ENCODE data around the gene GYS1. TPM values are rescaled to one million over a fixed set of nuclear protein-coding genes. Genes with fewer than 3 reads are reported as not detected.
"Not testable (repeated sequence)": the region's sequence is repeated elsewhere in the genome, so short reads cannot be mapped to it uniquely, and the experiment has no call there.

Gene GYS1
- total RNA-seq, 1 donor from 2014 or later, result 42.4 TPM

GRCh38 chr19:48938256-48938655, 54.9 kb downstream of the GYS1 start:
- no peak for DNase-seq

- DNase-seq, result no peak
Observed at GRCh38 chr19:48935864-48936263, 57.2 kb downstream of the GYS1 start.

- no peak for DNase-seq
Observed at GRCh38 chr19:48934837-48935236, 58.3 kb downstream of the GYS1 start.

GRCh38 chr19:48933382-48933932, 59.7 kb downstream of the GYS1 start, which contains the start of gene DHDH:
DHDH (plus strand) TSS chr19:48933699; CDS start chr19:48933722, 23 bp downstream.
- DNase-seq, result no peak

GRCh38 chr19:48928164-48929025, 64.7 kb downstream of the GYS1 start:
- no peak for DNase-seq

- DNase-seq, result not testable (repeated sequence)
Observed at GRCh38 chr19:48927692-48928091, 65.4 kb downstream of the GYS1 start.

- peak; percentile 27 for DNase-seq
Observed at GRCh38 chr19:48926909-48927308, 66.2 kb downstream of the GYS1 start.

- not testable (repeated sequence) for DNase-seq
Observed at GRCh38 chr19:48925890-48926289, 67.2 kb downstream of the GYS1 start.

- no peak for DNase-seq
Observed at GRCh38 chr19:48925240-48925843, 67.8 kb downstream of the GYS1 start.

- DNase-seq, result no peak
Observed at GRCh38 chr19:48922548-48923490, 70.3 kb downstream of the GYS1 start.

GRCh38 chr19:48921721-48922500, 71.2 kb downstream of the GYS1 start:
- DNase-seq, result no peak

- DNase-seq, result no peak
Observed at GRCh38 chr19:48920949-48921348, 72.2 kb downstream of the GYS1 start.

- not testable (repeated sequence) for DNase-seq
Observed at GRCh38 chr19:48919271-48919670, 73.8 kb downstream of the GYS1 start.

GRCh38 chr19:48918801-48919247, 74.3 kb downstream of the GYS1 start:
- DNase-seq, result no peak

Small RNA genes lying within 50 kb of the gene (small RNA-seq; reads per million reads assigned to genes)
- gene AC026803.1 (ENCODE audit: low replicate concordance) (not detected), gene MIR6798 (ENCODE audit: low replicate concordance) (not detected)

Other genes with a start within 250 kb of the GYS1 start
- gene IZUMO1, start 246.4 kb downstream of the GYS1 start, total RNA-seq, result 0.10 TPM
- 2.9 TPM for gene FUT1, start 240.7 kb downstream of the GYS1 start, total RNA-seq
- gene FGF21, start 237.8 kb downstream of the GYS1 start, total RNA-seq, result not detected
- gene BCAT2, start 182.3 kb downstream of the GYS1 start, total RNA-seq, result 19.0 TPM
- 3.4 TPM for gene HSD17B14, start 156.8 kb downstream of the GYS1 start, total RNA-seq
- gene PLEKHA4, start 124.7 kb downstream of the GYS1 start, total RNA-seq, result 8.4 TPM
- gene PPP1R15A, start 120.9 kb downstream of the GYS1 start, total RNA-seq, result 58.4 TPM
- 0.10 TPM for gene TULP2, start 94.6 kb downstream of the GYS1 start, total RNA-seq
- 97.8 TPM for gene NUCB1, start 93.0 kb downstream of the GYS1 start, total RNA-seq
- not detected for gene DHDH, start 59.6 kb downstream of the GYS1 start, total RNA-seq
- gene BAX, start 38.4 kb downstream of the GYS1 start, total RNA-seq, result 22.9 TPM
- 828 TPM for gene FTL, start 28.0 kb downstream of the GYS1 start, total RNA-seq
- gene RUVBL2, start 578 bp upstream of the GYS1 start, total RNA-seq, result 58.9 TPM
- not detected for gene LHB, start 23.8 kb upstream of the GYS1 start, total RNA-seq
- gene CGB3, start 31.0 kb upstream of the GYS1 start, total RNA-seq, result not detected
- not detected for gene CGB2, start 38.6 kb upstream of the GYS1 start, total RNA-seq
- not detected for gene CGB1, start 43.6 kb upstream of the GYS1 start, total RNA-seq
- gene CGB5, start 50.5 kb upstream of the GYS1 start, total RNA-seq, result not detected
- not detected for gene CGB8, start 55.8 kb upstream of the GYS1 start, total RNA-seq
- gene CGB7, start 64.4 kb upstream of the GYS1 start, total RNA-seq, result 0.49 TPM
- 1.9 TPM for gene NTF4, start 71.5 kb upstream of the GYS1 start, total RNA-seq
- gene KCNA7, start 79.4 kb upstream of the GYS1 start, total RNA-seq, result 0.79 TPM
- gene SNRNP70, start 92.1 kb upstream of the GYS1 start, total RNA-seq, result 121 TPM
- 8.6 TPM for gene LIN7B, start 121.1 kb upstream of the GYS1 start, total RNA-seq
- 0.30 TPM for gene C19orf73, start 125.8 kb upstream of the GYS1 start, total RNA-seq
- gene PPFIA3, start 126.2 kb upstream of the GYS1 start, total RNA-seq, result 12.3 TPM
- 13.6 TPM for gene HRC, start 162.1 kb upstream of the GYS1 start, total RNA-seq
- 24.0 TPM for gene TRPM4, start 164.5 kb upstream of the GYS1 start, total RNA-seq